C1 segment of cervical spinal cord (tissue), 14 donors: ENCODE measurements around the gene PTPRU.
A peak's percentile ranks its signal among the peaks of the same experiment; 100 is the strongest.

Experiments used
- DNase-seq, 14 donors: peaks; one replicate each; lab custom pipeline; 2025; lab: John Stamatoyannopoulos, UW

PTPRU gene

DNA sequence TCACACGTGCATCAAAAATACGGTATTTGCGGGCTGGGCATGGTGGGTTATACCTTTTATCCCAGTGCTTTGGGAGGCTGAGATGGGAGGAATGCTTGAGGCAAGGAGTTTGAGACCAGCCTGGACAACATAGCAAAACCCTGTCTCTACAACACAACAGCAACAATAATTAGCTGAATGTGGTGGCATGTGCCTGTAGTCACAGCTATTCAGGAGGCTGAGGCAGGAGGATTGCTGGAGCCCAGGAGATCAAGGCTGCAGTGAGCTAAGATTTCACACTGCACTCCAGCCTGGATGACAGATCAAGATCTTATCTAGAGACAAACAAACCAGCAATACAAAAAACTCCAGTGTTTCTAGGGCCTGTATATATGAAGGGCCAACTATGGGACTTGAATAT is 30.6 kb downstream of the PTPRU start:
- DNase-seq = no peak

DNA sequence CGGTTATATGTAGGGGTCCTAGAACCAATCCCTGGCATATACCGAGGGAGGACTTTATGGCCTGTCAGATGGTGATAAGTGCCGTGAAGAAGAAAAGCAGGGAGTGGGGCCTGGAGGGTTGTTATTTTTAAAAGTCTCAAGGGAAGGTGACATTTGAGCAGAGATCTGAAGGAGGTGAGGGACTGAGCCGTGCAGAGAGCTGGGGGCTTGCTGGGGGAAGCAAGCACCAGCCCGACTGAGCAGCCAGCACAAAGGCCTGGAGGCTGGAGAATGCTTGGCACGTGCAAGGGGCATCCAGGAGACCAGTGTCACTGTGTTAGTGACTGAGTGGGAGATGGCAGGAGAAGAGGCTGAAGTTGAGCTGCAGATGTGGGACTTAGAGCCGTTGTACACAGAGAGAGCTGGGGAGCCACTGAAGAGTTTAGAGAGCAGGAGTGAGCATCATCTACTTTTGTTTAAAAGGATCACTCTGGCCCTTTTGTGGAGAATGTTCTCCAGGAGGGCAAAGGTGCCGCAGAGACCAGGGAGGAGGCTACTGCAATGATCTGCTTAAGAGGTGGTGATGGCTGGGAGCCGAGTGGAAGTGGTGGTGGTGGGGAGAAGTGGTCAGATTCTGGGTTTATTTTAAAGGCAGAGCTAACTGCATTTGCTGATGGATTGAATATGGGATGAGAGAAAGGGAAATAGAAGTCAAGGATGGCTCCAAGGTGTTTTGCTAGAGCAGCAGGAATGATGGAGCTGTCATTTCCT is 31.2 kb downstream of the PTPRU start:
- no peak for DNase-seq

DNA sequence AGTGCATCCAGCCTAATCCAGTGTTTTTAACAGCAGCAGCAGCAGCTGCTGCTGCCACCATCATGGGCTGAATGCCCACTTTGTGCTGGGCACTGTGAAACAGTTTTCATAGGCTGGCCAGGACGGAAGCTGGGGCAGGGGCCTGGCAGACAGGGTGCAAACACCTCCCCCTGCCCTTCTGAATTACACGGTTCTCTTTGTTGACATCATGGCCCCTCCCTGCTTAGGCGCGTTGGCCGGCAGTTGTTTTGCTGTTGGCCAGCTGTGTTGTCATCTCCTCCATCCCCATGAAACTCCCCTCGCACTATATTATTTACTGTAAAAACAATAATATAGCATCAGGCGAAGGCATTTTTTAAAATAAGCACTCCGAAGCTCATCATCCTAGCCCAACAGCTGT is 33.1 kb downstream of the PTPRU start:
- peak in 10 of 14 donors; percentile 9 to 66 (median 49) for DNase-seq

DNA sequence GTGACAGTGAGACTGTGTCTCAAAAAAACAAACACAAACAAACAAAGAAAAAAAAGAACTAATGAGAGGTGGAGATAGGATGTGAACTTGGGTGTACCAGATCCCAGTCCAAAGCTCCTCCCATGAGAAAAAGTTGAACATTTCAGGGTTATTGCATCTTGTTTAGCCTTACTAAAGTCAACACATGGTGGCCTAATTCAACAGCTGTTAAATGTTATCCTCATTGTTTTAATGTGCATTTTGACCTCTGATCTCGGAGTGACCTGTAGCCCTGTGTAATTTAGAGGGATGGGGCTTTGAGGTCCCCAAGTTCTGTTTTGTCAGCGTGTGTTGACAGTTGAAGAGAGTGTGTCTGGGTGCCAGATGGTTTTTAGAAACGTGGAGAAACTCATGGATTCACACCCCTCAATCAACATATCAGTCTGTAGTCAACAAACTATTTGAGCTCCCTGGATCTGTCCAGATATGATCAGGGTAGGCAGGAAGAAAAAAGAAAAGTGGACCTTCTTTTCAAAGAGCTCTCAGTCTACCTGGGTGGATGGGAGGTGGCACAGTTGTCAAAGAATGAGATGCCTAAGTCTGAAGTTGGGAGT is 34.7 kb downstream of the PTPRU start:
- no peak for DNase-seq

DNA sequence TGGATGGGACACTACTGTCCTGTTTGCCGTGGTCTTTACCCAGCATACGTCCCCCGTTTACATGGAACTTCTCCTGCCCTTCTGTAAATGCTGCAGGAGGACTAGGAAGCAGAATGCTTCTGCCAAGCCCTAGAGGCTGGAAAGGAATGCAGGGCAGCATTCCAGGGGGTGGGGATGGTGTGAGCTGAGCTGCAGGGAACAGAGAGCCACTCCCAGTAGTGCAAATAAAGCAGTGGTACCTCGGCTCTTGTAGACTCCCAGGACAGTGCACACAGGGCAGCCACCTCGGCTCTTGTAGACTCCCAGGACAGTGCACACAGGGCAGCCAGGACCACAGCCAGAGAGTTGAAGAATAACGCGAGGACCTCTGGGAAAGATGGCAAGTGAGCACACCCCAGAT is 35.4 kb downstream of the PTPRU start:
- no peak for DNase-seq

DNA sequence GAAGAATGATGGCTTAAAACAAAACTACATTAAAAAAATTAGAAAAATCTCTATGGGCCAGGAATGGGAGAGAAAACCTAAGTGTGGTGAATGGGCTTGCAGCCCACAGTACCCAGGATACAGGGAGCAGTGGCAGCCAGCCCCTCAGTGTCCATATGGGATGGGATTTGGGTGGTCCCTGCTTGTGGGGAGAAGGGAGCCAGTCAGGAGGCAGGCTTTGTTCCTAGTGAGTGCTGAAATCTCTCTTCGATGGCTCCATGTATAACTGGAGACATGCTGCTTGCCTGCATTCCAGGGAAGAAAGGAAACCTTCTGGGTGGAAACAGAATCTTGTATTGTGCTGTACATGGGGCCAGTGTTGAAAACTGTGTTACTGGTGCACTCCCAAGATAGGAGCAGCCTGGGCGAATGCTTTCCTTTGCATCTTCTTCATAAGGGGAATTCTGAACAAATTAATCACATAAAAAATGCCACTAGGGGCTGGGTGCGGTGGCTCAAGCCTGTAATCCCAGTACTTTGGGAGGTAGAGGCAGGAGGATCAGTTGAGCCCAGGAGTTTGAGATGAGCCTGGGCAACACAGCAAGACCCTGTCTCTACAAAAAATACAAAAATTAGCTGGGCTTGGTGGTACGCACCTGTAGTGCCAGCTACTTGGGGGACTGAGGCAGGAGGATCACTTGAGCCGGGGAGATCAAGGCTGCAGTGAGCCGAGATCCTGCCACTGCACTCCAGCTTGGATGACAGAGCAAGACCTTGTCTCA is 36.0 kb downstream of the PTPRU start:
- DNase-seq = no peak

DNA sequence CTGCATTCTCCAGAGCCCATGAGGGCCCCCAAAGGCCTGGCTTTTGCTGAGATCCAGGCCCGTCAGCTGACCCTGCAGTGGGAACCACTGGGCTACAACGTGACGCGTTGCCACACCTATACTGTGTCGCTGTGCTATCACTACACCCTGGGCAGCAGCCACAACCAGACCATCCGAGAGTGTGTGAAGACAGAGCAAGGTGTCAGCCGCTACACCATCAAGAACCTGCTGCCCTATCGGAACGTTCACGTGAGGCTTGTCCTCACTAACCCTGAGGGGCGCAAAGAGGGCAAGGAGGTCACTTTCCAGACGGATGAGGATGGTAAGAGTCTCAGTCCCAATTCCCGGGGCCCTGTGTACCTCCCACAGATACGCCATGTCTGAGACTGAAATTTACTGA is 39.1 kb downstream of the PTPRU start:
- DNase-seq = no peak

DNA sequence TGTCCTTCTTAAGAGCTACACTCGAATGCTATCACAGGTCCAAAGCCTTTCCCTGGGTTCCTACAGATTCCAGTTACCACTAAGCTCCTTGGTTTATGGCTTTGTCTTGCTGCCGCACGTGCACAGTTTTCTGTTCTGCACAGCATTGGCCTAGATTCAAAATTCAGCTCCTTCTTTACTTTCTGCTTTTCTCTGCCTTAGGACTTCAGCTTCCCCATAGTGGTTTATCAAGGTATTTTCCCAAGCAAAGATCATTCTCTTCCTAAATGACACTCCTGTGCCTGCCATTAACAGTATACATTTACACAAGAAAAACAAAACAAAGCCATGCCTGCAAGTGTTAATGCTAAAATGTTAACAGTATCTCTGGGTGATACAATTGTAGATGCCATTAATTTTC is 41.8 kb downstream of the PTPRU start:
- no peak for DNase-seq

DNA sequence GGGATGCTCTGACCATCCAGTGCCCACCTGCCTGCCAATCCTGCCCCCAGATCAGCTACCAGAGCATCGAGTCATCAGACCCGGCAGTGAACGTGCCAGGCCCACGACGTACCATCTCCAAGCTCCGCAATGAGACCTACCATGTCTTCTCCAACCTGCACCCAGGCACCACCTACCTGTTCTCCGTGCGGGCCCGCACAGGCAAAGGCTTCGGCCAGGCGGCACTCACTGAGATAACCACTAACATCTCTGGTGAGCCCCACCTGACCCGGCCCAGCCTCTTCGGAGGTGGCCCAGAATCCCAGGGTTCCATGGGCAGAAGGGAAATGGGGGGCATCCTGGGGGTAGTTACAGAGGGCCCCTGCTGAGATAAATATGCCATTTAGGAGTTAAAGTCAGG is 43.1 kb downstream of the PTPRU start:
- no peak for DNase-seq

DNA sequence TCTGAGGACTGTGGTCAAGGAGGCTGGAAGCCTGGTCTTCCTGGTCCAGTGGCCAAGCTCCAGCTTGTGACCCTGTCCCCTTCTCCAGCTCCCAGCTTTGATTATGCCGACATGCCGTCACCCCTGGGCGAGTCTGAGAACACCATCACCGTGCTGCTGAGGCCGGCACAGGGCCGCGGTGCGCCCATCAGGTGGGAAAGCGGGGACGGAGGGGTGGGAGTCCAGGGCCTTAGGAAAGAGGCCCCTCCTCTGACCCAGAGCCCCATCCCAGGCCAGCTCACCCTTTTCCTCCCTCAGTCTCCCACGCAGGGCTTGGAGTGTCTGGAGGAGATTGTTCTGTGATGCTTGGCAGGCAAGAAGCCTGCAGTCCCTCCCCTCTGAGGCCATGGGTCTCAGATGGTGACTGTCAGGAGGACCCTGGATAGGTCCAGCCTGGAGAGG is 43.6 kb downstream of the PTPRU start:
- DNase-seq = no peak

DNA sequence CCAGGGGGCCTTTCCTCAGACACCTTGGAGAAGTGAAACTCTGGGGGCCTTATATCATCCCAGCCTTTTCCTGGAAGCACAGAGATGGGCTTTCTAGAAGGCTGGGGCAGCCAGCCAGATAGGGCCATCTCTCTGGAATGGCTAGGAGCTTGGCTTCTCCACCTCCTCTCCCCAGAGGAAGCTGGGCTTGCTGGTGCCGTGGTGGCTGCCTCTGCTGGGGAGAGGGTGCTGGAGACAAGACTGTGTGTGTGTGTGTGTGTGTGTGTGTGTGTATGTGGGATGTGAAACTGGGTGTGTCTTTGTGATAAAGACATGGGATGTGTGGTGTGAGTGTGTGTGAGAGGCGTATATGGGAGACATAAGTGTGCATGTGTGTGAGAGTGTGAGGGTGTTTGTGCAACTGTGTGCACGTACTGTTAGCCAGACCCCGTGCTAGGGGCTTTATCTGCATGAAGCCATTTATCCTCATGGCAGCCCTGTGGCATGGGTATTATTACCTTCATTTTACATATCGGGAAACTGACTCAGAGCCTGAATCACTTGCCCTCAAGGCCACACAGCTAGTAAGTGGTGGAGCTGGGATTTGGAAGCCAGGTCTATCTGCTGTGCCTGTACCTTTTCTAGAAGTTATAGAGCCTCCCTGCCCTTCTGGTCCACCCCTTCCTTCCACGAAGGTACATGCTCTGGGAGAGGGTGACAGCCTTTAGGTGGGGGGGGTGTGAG is 44.2 kb downstream of the PTPRU start:
- DNase-seq = no peak

DNA sequence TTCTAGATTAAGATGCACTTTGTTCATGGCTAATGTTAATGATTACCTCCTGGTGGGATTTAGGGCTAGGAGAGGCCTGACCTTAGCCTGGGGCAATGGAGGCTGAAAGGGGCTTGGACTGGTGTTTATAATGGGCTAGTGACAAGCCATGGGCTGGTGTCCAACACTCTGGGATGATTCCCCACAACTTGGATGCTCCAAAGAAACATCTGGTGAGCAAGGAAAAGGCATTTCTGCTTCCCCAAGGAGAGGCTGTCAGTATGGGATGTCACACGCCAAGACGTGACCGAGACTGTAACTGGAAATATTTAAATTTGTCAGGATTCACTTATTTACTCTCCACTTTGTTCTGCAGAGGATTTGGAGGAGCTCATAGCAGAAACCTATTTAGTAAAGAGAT is 45.2 kb downstream of the PTPRU start:
- DNase-seq = no peak

DNA sequence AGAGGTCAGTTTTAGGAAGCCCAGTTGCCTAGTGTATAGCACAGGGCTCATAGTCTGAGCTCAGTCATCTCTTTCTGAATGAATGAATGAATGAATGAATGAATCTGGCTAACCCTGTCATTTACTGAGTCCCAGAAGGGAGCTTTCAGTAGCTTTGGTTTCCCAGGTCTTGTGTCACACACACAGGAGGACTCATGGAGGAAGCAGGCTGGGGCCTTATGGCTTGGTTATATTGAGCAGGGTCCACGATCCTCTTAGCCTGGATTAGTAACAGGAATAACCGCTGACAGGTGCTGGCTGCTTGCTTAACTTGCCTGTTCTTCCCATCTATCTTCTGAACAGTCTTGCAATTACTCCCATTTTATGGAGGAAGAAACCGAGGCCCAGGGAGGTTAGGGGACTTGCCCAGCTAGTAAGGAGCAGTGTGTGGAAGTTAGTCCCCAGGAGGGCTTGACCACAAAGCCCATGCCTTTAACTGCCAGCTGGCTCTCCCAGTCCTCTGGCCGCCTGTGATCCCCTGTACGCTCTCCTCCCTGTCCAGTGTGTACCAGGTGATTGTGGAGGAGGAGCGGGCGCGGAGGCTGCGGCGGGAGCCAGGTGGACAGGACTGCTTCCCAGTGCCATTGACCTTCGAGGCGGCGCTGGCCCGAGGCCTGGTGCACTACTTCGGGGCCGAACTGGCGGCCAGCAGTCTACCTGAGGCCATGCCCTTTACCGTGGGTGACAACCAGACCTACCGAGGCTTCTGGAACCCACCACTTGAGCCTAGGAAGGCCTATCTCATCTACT is 46.0 kb downstream of the PTPRU start:
- no peak for DNase-seq

DNA sequence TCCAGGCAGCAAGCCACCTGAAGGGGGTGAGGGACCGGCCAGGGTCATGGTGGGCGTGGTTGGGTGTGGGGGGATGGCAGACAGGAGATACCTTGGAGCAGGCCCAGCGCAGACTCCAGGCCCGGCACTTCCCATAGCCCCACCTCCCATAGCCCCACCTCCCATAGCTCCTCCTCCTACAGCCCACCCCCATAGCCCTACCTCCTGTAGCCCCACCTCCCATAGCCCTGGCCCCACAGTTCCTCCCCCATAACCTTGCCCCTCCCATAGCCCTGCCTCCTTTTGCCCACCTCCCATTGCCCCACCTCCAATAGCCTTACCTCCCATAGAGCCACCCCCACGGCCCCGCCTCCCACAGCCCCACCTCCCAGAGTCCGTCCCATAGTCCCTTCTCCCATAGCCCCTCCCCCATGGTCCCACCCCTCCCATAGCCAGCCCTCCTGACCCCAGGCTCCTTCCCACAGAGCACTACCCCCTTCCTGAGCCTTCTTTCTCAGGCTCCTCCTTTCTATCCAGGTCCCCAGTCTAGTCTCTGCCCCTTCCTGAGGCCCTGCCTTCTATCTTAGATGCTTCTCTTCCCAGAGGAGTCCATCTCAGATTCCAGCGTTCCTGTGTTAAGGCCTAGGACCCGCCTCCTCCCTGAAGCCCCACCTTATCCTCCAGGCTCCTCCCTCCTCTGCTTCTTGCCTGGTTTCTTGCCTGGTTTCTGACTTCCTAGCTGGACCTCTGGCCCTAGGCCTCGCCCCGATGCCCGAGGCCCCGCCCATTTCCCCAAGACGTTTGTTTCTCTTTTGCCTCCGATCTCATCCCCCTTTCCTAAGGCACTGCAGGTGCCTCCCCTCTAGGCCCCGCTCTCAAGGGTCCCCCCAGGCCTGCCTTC is 46.8 kb downstream of the PTPRU start:
- no peak for DNase-seq

DNA sequence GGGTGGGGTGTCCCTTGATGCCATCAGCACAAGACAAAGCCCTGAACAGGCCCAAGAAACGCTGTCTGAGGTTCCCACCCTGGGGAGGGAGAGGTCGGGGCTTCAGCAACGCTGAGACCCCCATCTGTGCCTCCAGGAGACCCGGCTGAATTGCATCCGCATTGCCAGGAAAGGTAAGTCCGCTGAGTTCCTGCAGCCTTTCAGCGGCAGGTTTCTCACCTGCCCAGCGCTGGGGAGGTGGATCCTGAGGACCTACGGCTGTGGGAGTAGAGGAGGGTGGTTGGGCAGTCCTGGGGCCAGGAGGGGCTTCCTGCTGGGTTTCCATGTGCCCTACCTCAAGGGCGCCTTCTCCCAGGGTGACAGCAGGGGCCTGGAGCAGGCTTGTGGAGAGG is 47.5 kb downstream of the PTPRU start:
- DNase-seq = no peak

DNA sequence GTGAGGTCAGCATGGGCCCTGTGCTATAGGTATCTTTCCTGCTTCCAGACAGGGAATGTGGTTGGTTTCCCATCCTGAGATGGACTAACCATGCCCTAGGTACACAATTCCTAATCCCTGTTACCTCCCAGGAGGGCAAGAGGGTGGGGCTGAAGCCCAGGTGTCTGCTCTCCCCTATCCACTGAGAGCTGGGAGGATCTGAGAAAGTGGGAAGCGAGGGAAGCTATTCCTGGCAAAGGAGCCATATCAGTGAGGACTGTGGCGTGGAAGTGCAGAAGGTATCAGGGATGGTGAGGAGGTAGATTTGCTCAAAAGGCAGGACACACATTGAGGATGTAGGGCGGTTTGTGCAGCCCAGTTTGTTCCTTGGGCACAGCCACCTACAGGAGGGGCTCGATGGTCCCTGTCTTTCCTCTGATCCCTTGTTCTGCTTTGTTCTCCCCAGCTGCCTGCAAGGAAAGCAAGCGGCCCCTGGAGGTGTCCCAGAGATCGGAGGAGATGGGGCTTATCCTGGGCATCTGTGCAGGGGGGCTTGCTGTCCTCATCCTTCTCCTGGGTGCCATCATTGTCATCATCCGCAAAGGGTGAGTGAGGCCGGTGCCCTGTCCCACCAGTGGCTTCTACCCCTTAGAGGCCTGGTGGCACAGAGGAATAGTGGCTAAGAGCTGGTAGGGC is 48.1 kb downstream of the PTPRU start:
- DNase-seq = no peak

DNA sequence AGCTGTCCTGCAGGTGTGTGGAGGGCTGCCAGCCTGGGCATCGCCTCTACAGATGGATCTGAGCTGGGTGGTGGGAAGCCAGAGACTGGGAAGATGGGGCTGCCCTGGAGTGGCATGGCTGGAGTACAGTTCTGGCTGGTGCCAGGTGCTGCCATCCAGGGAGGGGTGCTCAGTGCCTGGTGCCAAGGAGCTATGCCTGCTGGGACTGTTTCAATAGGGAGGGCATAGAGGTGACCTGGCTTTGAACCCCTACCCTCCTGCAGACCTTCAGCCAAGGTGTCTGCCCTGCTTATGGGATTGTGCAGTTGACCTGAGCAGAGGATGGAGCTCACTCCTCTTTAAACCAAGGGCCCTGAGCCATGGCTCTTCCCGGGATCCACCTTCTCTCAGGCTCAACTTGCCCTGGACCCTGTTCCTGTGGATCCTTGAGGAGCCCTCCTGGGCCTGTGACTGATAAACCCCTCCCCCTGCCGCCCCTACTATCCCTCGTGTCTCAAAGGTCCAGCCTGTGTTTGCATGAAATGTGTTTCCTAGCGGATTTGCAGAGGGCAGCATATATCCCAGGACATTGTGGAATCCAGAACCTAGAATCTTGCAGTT is 48.7 kb downstream of the PTPRU start:
- no peak for DNase-seq

DNA sequence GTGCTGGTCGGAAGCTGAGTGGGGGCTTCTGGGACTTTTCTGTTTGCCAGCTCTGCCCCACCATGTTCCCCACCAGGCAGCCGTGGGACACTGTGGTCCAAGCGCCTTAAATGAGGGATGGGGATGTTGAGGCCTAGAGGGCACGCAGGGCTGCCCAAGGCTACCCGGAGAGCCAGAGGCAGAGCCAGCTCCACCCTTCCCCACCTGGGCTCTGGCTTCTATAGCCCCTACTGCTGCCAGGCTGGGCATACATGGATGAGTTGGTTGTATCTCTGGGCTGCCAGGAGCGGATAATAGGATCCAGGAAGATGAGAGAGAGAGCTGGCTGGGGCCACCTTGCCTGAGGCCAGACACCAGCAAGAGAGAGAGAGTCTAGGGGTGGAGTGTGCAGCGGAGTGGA is 49.4 kb downstream of the PTPRU start:
- no peak for DNase-seq

DNA sequence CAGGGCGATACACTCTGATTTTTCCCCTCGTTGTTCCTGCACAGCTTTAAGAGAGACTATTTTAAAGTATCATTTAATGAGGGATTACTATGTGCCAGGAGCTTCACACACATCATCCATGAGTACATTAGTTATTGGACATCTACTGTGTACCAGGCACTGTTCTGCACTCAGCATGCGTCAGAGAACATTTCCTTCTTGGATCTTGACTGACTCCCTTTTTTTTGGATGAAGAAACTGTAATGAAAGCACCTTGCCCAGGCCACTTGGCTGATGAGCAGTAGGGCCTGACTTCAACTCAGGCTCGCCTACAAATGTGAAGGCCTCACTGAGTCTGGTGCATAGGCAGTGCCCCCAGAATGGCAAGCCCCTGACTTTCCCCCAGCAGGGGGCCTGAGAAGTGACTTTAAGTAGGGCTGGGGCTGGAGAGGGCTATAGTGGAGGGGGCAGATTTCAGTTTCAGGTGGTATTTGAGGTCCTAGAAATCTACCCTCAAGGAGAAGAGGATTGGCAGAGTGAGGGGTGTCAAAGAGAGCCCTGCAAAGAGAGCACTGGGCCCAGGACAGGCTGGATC is 50.0 kb downstream of the PTPRU start:
- DNase-seq = no peak
